Caco-2 (cell line): ENCODE data around the gene KLK11. TPM values are rescaled to one million over a fixed set of nuclear protein-coding genes. Genes with fewer than 3 reads are reported as not detected.

Experiments
- Bru-seq: library from RNA; stranded (reverse); fragments of 400-500 nt; gene quantifications from one replicate; lab custom pipeline; 2021; lab: Mats Ljungman, UMichigan
- BruChase-seq, 2 experiments: library from RNA; stranded (reverse); fragments of 400-500 nt; gene quantifications; one replicate each; lab custom pipeline; 2021; lab: Mats Ljungman, UMichigan
- BruUV-seq: library from RNA; stranded (reverse); fragments of 400-500 nt; replicated peaks from 2 replicates; lab custom pipeline; 2021; lab: Mats Ljungman, UMichigan
- CTCF ChIA-PET: fragments of 300-600 bp; sonication (Branson Sonifier 250); formaldehyde crosslinking; loops from one replicate; lab custom pipeline; 2022; ENCODE audit warnings: antibody characterized with exemption; lab: Charles Lee
- POLR2A ChIA-PET: fragments of 300-600 bp; sonication (Branson Sonifier 250); formaldehyde crosslinking; loops from one replicate; lab custom pipeline; 2022; ENCODE audit warnings: antibody characterized with exemption; lab: Charles Lee
- DNase-seq, 2 experiments: peaks; one replicate each; pipeline versions ENCODE4 v3.0.0 to v3.0.0-alpha.2; 2020 to 2022
- H3K27me3 ChIP-seq: replicated peaks from 2 replicates; pipeline ENCODE4 v1.6.0; 2011; ENCODE audit warnings: low read length; ENCODE audit not compliant: control insufficient read depth, insufficient read depth
- H3K36me3 ChIP-seq: 2 replicates; pipeline ENCODE4 v1.5.1; 2011; ENCODE audit warnings: low read length; ENCODE audit not compliant: control insufficient read depth, insufficient read depth
- H3K4me1 ChIP-seq: fragments of 250-450 bp; sonication (Bioruptor Pico); 2 replicates; pipeline ENCODE4 v1.5.1; 2020; ENCODE audit warnings: mild to moderate bottlenecking
- H3K4me3 ChIP-seq: 2 replicates; pipeline ENCODE4 v1.5.1; 2011; ENCODE audit warnings: low read depth, mild to moderate bottlenecking, control low read depth, low read length
- H3K9me3 ChIP-seq: fragments of 250-450 bp; sonication (Bioruptor Pico); 2 replicates; pipeline ENCODE4 v1.5.1; 2020; ENCODE audit warnings: mild to moderate bottlenecking, moderate library complexity
- H3K27ac Mint-ChIP-seq: one replicate; pipeline ENCODE4 v1.8.0; 2022; ENCODE audit warnings: mixed read lengths; ENCODE audit not compliant: unreplicated experiment
- H3K27me3 Mint-ChIP-seq: one replicate; pipeline ENCODE4 v1.8.0; 2022; ENCODE audit warnings: mixed read lengths; ENCODE audit not compliant: insufficient read depth, unreplicated experiment
- H3K36me3 Mint-ChIP-seq: one replicate; pipeline ENCODE4 v1.8.0; 2022; ENCODE audit warnings: mild to moderate bottlenecking, mixed read lengths; ENCODE audit not compliant: insufficient read depth, unreplicated experiment
- H3K4me1 Mint-ChIP-seq: one replicate; pipeline ENCODE4 v1.8.0; 2022; ENCODE audit warnings: low read depth, mixed read lengths; ENCODE audit not compliant: unreplicated experiment
- H3K4me3 Mint-ChIP-seq: one replicate; pipeline ENCODE4 v1.8.0; 2022; ENCODE audit warnings: mild to moderate bottlenecking, moderate library complexity, mixed read lengths; ENCODE audit not compliant: unreplicated experiment
- H3K9me3 Mint-ChIP-seq: one replicate; pipeline ENCODE4 v1.8.0; 2022; ENCODE audit warnings: mixed read lengths; ENCODE audit not compliant: unreplicated experiment
- intact Hi-C: fragments of 100-400 bp; cut with micrococcal nuclease; formaldehyde crosslinking; loops from one replicate; pipeline ENCODE4 v1.10.0; 2022; ENCODE audit not compliant: unreplicated experiment
- long read RNA-seq: library from polyadenylated mRNA; stranded (forward); transcript quantifications from one replicate; pipeline ENCODE4 v2.0.0, GENCODE V29; 2022
- total RNA-seq: library from RNA; stranded (reverse); gene quantifications from 2 replicates; pipeline ENCODE4 v1.2.3, GENCODE V29; 2022
- TF ChIP-seq, protein P1 (sequence below), 2 experiments: fragments of 200-600 bp in 1 of 2; IDR thresholded peaks; 1 replicate in 1 of 2; 2 replicates in 1 of 2; pipeline versions ENCODE4 v1.5.1 to v1.8.0; 2011 to 2022; ENCODE audit warnings: antibody characterized with exemption in 1 of 2, control low read depth in 1 of 2, inconsistent platforms in 1 of 2, low read depth in 1 of 2, low read length in 1 of 2, mild to moderate bottlenecking in 1 of 2, moderate library complexity in 1 of 2; ENCODE audit not compliant: insufficient read depth in 1 of 2, severe bottlenecking in 1 of 2, unreplicated experiment in 1 of 2

Gene KLK11, protein sequence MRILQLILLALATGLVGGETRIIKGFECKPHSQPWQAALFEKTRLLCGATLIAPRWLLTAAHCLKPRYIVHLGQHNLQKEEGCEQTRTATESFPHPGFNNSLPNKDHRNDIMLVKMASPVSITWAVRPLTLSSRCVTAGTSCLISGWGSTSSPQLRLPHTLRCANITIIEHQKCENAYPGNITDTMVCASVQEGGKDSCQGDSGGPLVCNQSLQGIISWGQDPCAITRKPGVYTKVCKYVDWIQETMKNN
- total RNA-seq: not detected in 2 replicates
- Bru-seq, nascent RNA: not detected
- not detected for BruChase-seq, experiment 1, labeled RNA remaining after a 2-hour chase
- BruChase-seq, experiment 2, labeled RNA remaining after a 6-hour chase: not detected
- long read RNA-seq: 0 reads

GRCh38 chr19:51026554-51026831, at the start of gene KLK11:
KLK11 (minus strand) TSS chr19:51026616; CDS start chr19:51025631, 985 bp downstream.
- POLR2A ChIA-PET: no interaction called here
- H3K36me3 Mint-ChIP-seq: no peaks in the 10 kb centered on the region
- TF ChIP-seq, protein P1, sequence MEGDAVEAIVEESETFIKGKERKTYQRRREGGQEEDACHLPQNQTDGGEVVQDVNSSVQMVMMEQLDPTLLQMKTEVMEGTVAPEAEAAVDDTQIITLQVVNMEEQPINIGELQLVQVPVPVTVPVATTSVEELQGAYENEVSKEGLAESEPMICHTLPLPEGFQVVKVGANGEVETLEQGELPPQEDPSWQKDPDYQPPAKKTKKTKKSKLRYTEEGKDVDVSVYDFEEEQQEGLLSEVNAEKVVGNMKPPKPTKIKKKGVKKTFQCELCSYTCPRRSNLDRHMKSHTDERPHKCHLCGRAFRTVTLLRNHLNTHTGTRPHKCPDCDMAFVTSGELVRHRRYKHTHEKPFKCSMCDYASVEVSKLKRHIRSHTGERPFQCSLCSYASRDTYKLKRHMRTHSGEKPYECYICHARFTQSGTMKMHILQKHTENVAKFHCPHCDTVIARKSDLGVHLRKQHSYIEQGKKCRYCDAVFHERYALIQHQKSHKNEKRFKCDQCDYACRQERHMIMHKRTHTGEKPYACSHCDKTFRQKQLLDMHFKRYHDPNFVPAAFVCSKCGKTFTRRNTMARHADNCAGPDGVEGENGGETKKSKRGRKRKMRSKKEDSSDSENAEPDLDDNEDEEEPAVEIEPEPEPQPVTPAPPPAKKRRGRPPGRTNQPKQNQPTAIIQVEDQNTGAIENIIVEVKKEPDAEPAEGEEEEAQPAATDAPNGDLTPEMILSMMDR (IDR thresholded peaks at IDR 0.05; ENCODE audit: insufficient read depth in 1 of 2, low read depth in 1 of 2, low read length in 1 of 2, severe bottlenecking in 1 of 2, unreplicated experiment in 1 of 2): no peak
- peaks cover 12% of the 10 kb centered on the region for H3K27me3 Mint-ChIP-seq
- CTCF ChIA-PET: no interaction called here
- BruUV-seq: no TSS peak
- intact Hi-C loops: no loop called here
- H3K4me3 ChIP-seq: no peak within 1 kb of the TSS
- H3K9me3 ChIP-seq: no peaks in the 10 kb centered on the region
- H3K4me3 Mint-ChIP-seq: no peak within 1 kb of the TSS
- no peaks in the 10 kb centered on the region for H3K36me3 ChIP-seq
- H3K9me3 Mint-ChIP-seq: no peaks in the 10 kb centered on the region
- no peak for DNase-seq
- no peaks in the 10 kb centered on the region for H3K4me1 ChIP-seq
- H3K27ac Mint-ChIP-seq: no peak within 1 kb of the TSS
- no peaks in the 10 kb centered on the region; the same call in 1 of the 2 replicates for H3K27me3 ChIP-seq
- H3K4me1 Mint-ChIP-seq: no peaks in the 10 kb centered on the region

- BruUV-seq: no TSS peak
- H3K9me3 Mint-ChIP-seq: peaks cover 13% of the 10 kb centered on the region
- H3K4me3 Mint-ChIP-seq: no peak overlapping the region
- DNase-seq: no peak
- no peaks in the 10 kb centered on the region for H3K4me1 Mint-ChIP-seq
- no peaks in the 10 kb centered on the region for H3K27me3 ChIP-seq
- POLR2A ChIA-PET: no interaction called here
- TF ChIP-seq, protein P1 (IDR thresholded peaks at IDR 0.05; ENCODE audit: insufficient read depth in 1 of 2, low read depth in 1 of 2, low read length in 1 of 2, severe bottlenecking in 1 of 2, unreplicated experiment in 1 of 2): no peak
- H3K27me3 Mint-ChIP-seq: peaks cover 12% of the 10 kb centered on the region
- H3K4me3 ChIP-seq: no peak overlapping the region
- intact Hi-C loops: no loop called here
- H3K4me1 ChIP-seq: no peaks in the 10 kb centered on the region
- CTCF ChIA-PET: no interaction called here
- no peaks in the 10 kb centered on the region for H3K36me3 ChIP-seq
- H3K36me3 Mint-ChIP-seq: no peaks in the 10 kb centered on the region
- peaks cover 11% of the 10 kb centered on the region for H3K9me3 ChIP-seq
- H3K27ac Mint-ChIP-seq: no peak overlapping the region
These were observed 49.6 kb upstream of the KLK11 start for GRCh38 chr19:51075998-51076397.

- Histone ChIP-seq H3K36me3 (no peaks in the 10 kb centered on the region), H3K27me3 (no peaks in the 10 kb centered on the region), H3K4me1 (no peaks in the 10 kb centered on the region), H3K9me3 (peaks cover 11% of the 10 kb centered on the region), H3K4me3 (no peak overlapping the region)
- DNase-seq: no peak
- ChIA-PET POLR2A (no interaction called here), CTCF (no interaction called here)
- H3K4me1 Mint-ChIP-seq: no peaks in the 10 kb centered on the region
- peaks cover 6% of the 10 kb centered on the region for H3K27me3 Mint-ChIP-seq
- H3K27ac Mint-ChIP-seq: no peak overlapping the region
- intact Hi-C loops: no loop called here
- no peak overlapping the region for H3K4me3 Mint-ChIP-seq
- BruUV-seq: no TSS peak
- H3K9me3 Mint-ChIP-seq: peaks cover 13% of the 10 kb centered on the region
- TF ChIP-seq, protein P1 (IDR thresholded peaks at IDR 0.05; ENCODE audit: insufficient read depth in 1 of 2, low read depth in 1 of 2, low read length in 1 of 2, severe bottlenecking in 1 of 2, unreplicated experiment in 1 of 2): no peak
- H3K36me3 Mint-ChIP-seq: no peaks in the 10 kb centered on the region
These were observed 44.6 kb upstream of the KLK11 start for GRCh38 chr19:51071095-51071405.
